ENCODE results near the gene EDAR. TPM values are rescaled to one million over a fixed set of nuclear protein-coding genes. Genes with fewer than 3 reads are reported as not detected.

The EDAR gene
- polyA plus RNA-seq, 1 of the 3 experiments (the other 2 are of a cell fraction): not detected

- TF ChIP-seq PBX3 (IDR thresholded peaks at IDR 0.05): no peak
Observed at GRCh38 chr2:108988796-108989713, at the start of gene EDAR (continued).

DNA sequence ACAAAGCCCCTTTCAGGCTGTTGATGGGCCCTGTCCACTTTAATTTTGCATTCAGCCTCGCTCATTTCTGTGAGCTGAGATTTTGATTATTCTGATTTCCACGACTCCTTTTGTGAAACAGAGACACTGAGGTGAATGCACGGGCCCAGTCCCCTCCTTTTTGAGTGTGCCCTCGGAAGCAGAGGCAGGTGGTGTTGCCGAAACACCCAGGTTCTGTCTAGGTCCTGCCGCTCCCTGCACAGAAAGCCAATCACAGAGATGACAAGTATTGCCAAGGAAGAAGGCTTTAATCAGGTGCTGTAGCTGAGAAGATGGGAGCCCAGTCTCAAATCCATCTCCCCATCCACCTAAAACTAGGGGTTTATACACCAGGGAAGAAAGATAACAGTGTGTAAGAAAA lies 44.2 kb upstream of the EDAR start:
- peaks cover 24% of the 10 kb centered on the region; the same call in 1 of the 2 replicates for H3K27me3 ChIP-seq (ENCODE audit: insufficient read depth)
- no peaks in the 10 kb centered on the region for H3K79me2 ChIP-seq (ENCODE audit: insufficient read depth)
- H4K20me1 ChIP-seq (ENCODE audit: insufficient read depth): no peaks in the 10 kb centered on the region
- ChIA-PET CTCF (no interaction called here), POLR2A (no interaction called here)
- no peak overlapping the region for H2AFZ ChIP-seq (ENCODE audit: low read depth)
- H3K9me2 ChIP-seq: no peaks in the 10 kb centered on the region
- no peaks in the 10 kb centered on the region for H3K36me3 ChIP-seq (replicated peaks in 1 of 2; ENCODE audit: control insufficient read depth in 1 of 2, insufficient read depth in 2 of 2, low read length in 1 of 2)
- no peak for TF ChIP-seq RAD21 (IDR thresholded peaks at IDR 0.05; ENCODE audit: low read length)
- TF ChIP-seq RCOR1 (IDR thresholded peaks at IDR 0.05; ENCODE audit: low read length): no peak
- no peak for TF ChIP-seq RFX5 (IDR thresholded peaks at IDR 0.05; ENCODE audit: low read length)
- no peak for TF ChIP-seq TCF12 (IDR thresholded peaks at IDR 0.05)
- no peak for TF ChIP-seq USF2 (IDR thresholded peaks at IDR 0.05; ENCODE audit: borderline replicate concordance, low read depth, low read length)
- TF ChIP-seq, protein P1, sequence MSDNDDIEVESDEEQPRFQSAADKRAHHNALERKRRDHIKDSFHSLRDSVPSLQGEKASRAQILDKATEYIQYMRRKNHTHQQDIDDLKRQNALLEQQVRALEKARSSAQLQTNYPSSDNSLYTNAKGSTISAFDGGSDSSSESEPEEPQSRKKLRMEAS (IDR thresholded peaks at IDR 0.05; ENCODE audit: low read depth): no peak
- no peak for TF ChIP-seq IRF3 (IDR thresholded peaks at IDR 0.05; ENCODE audit: low read depth, low read length)
- TF ChIP-seq, protein P2, sequence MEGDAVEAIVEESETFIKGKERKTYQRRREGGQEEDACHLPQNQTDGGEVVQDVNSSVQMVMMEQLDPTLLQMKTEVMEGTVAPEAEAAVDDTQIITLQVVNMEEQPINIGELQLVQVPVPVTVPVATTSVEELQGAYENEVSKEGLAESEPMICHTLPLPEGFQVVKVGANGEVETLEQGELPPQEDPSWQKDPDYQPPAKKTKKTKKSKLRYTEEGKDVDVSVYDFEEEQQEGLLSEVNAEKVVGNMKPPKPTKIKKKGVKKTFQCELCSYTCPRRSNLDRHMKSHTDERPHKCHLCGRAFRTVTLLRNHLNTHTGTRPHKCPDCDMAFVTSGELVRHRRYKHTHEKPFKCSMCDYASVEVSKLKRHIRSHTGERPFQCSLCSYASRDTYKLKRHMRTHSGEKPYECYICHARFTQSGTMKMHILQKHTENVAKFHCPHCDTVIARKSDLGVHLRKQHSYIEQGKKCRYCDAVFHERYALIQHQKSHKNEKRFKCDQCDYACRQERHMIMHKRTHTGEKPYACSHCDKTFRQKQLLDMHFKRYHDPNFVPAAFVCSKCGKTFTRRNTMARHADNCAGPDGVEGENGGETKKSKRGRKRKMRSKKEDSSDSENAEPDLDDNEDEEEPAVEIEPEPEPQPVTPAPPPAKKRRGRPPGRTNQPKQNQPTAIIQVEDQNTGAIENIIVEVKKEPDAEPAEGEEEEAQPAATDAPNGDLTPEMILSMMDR (IDR thresholded peaks at IDR 0.05): no peak
- no peak for TF ChIP-seq TEAD4 (IDR thresholded peaks at IDR 0.05; ENCODE audit: borderline replicate concordance, insufficient read depth)
- no peak for TF ChIP-seq FOXJ3 (CRISPR knock-in tag; IDR thresholded peaks at IDR 0.05)
- no peak for TF ChIP-seq MEF2A (IDR thresholded peaks at IDR 0.05; ENCODE audit: borderline replicate concordance, low read depth)
- TF ChIP-seq, protein P3, sequence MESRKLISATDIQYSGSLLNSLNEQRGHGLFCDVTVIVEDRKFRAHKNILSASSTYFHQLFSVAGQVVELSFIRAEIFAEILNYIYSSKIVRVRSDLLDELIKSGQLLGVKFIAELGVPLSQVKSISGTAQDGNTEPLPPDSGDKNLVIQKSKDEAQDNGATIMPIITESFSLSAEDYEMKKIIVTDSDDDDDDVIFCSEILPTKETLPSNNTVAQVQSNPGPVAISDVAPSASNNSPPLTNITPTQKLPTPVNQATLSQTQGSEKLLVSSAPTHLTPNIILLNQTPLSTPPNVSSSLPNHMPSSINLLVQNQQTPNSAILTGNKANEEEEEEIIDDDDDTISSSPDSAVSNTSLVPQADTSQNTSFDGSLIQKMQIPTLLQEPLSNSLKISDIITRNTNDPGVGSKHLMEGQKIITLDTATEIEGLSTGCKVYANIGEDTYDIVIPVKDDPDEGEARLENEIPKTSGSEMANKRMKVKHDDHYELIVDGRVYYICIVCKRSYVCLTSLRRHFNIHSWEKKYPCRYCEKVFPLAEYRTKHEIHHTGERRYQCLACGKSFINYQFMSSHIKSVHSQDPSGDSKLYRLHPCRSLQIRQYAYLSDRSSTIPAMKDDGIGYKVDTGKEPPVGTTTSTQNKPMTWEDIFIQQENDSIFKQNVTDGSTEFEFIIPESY (IDR thresholded peaks at IDR 0.05; ENCODE audit: borderline replicate concordance, low read depth): no peak
- no peak overlapping the region for H3K27ac ChIP-seq (ENCODE audit: low read depth in 2 of 2, low read length in 1 of 2)
- H3K4me1 ChIP-seq (ENCODE audit: control insufficient read depth in 1 of 2, insufficient read depth in 2 of 2, low read depth in 1 of 2, low read length in 1 of 2): no peaks in the 10 kb centered on the region; a peak in 1 of 4 replicates
- H3K4me2 ChIP-seq: no peak overlapping the region
- H3F3A ChIP-seq (replicated peaks; ENCODE audit: insufficient read depth): no peaks in the 10 kb centered on the region
- H3K9ac ChIP-seq: no peak overlapping the region
- H3K4me3 ChIP-seq (ENCODE audit: low read depth in 2 of 2, low read length in 1 of 2): no peak overlapping the region
- DNase-seq: no peak
- WGBS (ENCODE audit: low lambda C conversion rate): 70% methylated on average over 6 of the region's 6 CpGs
- no peaks in the 10 kb centered on the region for H3K9me3 ChIP-seq
